ENCODE data around the gene WWOX. TPM values are rescaled to one million over a fixed set of nuclear protein-coding genes. Genes with fewer than 3 reads are reported as not detected.

The WWOX gene
- total RNA-seq, 1 donor from 2014 or later, result 13.1 TPM

- DNase-seq (ENCODE audit: missing footprints), result no peak
- intact Hi-C loops (cut with DNase I), result no loop called here
- ATAC-seq, result no peak
These were observed 197.7 kb downstream of the WWOX start for GRCh38 chr16:78297066-78297666.

GRCh38 chr16:78298986-78299385 lies 199.5 kb downstream of the WWOX start:
- no peak for ATAC-seq
- intact Hi-C loops (cut with DNase I), result no loop called here
- DNase-seq (ENCODE audit: missing footprints), result no peak

DNA sequence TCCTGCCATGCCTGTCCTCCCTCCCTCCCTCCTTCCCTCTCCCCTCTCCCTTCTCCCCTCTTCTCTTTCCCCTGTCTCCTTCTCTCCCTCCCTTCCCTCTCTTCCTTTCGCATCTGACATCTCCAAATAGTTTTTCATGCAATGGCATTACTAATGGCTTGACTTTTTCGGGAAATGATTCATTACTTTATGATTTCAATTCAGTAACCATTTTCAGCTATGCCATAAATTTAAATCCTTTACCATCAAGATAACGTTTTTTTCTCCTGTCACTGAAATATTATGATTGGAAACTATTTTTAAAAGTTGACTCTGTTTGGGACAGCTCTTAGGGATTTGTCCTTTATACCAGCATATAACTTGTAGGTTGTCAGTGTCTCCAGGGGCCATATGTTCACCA lies 201.0 kb downstream of the WWOX start:
- ATAC-seq, result no peak
- intact Hi-C loops (cut with DNase I), result no loop called here
- DNase-seq (ENCODE audit: missing footprints), result no peak

GRCh38 chr16:78303946-78304345 lies 204.5 kb downstream of the WWOX start:
- intact Hi-C loops (cut with DNase I), result no loop called here
- DNase-seq (ENCODE audit: missing footprints) (no peak), ATAC-seq (no peak)

DNA sequence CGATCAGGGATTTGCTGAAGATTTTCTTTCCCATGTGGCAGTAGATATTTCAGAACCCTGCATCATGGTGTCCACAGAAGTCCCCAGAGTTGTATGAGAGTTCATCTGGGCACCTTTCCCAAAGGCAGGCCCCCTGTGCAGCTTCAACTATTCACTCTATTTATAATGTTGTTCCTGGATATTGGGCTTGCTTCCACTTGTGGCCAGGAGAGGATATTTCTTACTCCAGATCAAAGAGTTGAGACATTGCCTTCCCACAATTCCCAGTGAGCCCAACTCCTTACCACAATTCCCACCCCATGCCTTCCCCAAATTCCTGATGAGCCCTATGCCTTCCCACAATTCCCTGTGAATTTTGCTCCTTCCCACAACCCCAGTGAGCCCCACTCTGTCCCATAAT lies 206.9 kb downstream of the WWOX start:
- no peak for ATAC-seq
- intact Hi-C loops (cut with DNase I), result no loop called here
- DNase-seq (ENCODE audit: missing footprints), result no peak

- DNase-seq (ENCODE audit: missing footprints) (no peak), ATAC-seq (no peak)
- intact Hi-C loops (cut with DNase I), result no loop called here
These were observed 208.5 kb downstream of the WWOX start for GRCh38 chr16:78307824-78308528.

DNA sequence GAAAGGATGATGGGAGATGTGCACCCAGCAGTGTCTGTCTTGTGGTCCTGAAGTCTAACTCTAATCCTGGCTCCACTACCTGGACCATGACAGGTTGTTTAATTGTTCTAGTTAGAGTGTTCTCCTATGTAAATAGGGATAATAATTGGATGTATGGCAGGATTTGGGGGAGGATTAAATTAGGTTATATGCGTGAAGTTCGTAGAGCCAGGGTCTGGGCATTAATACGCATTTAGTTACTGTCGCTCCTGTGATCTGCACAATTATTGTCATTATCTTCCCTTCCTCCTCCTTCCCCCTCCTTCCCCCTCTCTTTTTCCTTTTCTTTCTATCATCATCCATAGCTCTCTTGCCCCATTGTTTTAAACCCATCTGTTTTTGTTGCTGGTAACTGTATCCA lies 210.3 kb downstream of the WWOX start:
- intact Hi-C loops (cut with DNase I), result no loop called here
- ATAC-seq (no peak), DNase-seq (ENCODE audit: missing footprints) (no peak)

GRCh38 chr16:78310196-78310595 lies 210.7 kb downstream of the WWOX start:
- intact Hi-C loops (cut with DNase I), result no loop called here
- DNase-seq (ENCODE audit: missing footprints) (no peak), ATAC-seq (no peak)

GRCh38 chr16:78310990-78311561 lies 211.6 kb downstream of the WWOX start:
- no peak for DNase-seq (ENCODE audit: missing footprints)

DNA sequence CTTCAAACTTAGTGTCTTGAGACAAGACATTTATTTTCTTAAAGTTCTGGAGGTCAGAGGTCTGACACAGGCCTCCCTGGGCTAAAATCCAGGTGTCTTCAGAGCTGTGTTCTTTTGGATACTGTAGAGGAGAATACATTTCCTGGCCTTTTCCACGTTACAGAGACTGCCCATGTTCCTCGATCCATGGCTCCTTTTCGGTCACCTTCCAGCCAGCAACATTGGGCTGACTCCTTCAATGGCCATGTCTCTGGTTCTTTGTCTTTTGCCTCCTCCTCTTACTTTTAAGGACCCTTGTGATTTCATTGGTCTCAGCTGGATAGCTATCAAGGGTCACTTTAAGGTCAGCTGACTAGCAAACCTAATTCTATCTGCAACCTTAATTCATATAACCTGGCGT lies 212.4 kb downstream of the WWOX start:
- ATAC-seq (no peak), DNase-seq (ENCODE audit: missing footprints) (no peak)
- intact Hi-C loops (cut with DNase I), result no loop called here

More at GRCh38 chr16:78310990-78311561, 211.6 kb downstream of the WWOX start:
- no peak for ATAC-seq
- intact Hi-C loops (cut with DNase I), result no loop called here

- DNase-seq (ENCODE audit: missing footprints) (no peak), ATAC-seq (no peak)
- intact Hi-C loops (cut with DNase I), result no loop called here
These were observed 218.2 kb downstream of the WWOX start for GRCh38 chr16:78317564-78318240.

DNA sequence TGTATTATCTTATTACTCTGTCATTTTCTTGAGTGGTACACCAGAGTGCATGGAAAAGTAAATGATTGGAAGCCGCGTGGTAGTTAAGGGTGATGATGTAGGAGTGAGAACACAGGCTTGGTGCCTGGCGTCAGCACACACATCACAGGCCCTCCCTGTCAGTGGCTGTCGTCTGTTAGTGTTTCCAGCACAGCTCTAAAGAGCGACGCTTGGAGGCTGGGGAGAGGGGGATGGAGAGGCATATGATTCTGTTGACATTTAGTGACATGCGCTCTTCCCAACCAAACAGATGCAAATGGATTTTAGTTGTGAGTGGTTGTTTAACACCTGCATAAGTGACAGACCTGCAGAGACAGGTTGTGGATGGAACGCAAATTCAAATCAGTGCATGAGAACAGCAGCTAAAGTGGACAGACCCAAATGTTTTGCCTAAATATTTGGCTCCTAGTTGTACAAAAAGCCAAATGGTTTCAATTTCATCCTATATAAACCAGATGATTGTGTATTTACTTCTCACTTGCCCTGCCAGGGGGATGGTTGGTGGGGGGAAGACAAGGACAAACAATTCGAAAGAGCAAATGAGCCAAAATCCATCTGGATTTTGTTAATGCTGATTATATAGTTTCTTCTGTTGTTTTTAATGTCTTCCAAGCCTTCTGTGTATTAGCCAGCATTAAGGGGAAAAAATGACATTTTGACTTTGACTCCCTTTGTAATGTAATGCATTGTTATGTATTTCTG lies 222.3 kb downstream of the WWOX start:
- intact Hi-C loops (cut with DNase I), result no loop called here
- ATAC-seq (no peak), DNase-seq (ENCODE audit: missing footprints) (no peak)

GRCh38 chr16:78323315-78323714 lies 223.9 kb downstream of the WWOX start:
- DNase-seq (ENCODE audit: missing footprints), result no peak
- intact Hi-C loops (cut with DNase I), result no loop called here
- no peak for ATAC-seq

DNA sequence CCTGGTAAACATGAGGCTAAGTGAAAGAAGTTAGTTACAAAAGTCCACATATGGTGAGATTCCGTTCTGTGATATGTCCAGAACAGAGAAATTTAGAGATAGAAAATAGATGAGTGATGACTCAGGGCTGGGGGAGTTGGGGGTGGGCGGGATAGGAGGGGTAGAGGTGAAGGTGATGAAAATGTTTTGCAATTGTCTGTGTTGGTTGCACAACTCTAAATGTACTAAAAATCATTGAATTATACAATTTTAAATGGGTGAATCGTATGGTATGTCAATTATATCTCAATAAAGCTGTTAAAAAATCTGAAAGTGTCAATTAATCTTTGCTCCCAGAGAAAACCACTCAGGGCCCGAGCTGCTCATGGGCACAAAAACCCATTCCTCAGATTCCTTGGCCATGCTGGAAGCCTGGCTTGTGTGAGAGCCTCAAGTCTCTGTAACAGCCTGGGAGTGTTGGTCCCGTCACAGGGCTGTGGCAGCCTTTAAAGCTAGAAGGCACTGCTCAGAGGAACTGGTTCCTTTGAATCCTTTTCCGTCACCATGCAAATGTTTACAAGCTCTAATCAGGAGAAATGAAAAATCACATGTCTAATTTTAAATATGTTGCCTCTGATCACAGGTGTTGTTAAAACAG lies 225.3 kb downstream of the WWOX start:
- DNase-seq (ENCODE audit: missing footprints) (no peak), ATAC-seq (no peak)
- intact Hi-C loops (cut with DNase I), result no loop called here

DNA sequence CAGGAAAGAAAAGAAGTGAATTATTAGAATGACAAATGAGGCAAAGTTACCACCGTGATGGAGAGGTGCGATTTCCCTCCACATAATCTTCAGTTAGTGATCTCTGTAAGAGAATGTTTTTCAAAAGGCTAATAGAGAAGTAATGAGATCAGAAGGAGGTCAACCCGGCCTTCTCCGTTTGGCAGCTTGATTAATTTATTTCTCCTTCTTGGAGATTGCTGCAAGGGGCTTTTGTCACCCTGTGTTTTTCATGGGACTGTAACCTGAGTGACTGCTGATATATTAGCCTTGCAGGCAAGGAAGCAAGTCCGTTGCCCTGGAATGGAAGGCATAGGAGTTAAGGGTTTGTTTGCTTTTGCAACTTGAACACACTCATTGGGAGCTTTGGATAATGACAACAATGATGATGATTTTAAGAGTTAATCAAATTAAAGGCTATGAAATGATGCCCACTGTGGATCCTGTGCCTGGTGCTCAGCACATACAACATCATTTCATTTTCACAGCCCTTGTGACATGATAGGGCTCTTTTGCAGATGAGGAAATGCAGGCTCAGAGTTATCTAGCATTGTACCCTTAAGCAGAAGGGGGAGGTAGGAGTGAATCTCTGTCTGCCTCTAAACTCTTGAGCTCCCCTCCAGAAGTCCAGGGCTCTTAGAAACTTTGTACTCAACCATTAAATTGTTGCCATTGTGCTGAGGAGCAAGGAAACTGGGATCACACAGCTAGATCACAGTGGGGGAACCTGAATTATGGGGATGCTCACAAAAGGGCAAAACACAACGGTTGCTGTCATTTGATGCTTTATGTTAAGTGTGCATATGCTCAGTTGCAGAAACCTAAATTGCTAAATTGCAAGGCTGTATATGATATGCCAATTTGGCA lies 226.3 kb downstream of the WWOX start:
- intact Hi-C loops (cut with DNase I), result no loop called here
- DNase-seq (ENCODE audit: missing footprints) (no peak), ATAC-seq (no peak)

- no peak for DNase-seq (ENCODE audit: missing footprints)
- no peak for ATAC-seq
- intact Hi-C loops (cut with DNase I), result no loop called here
These were observed 227.3 kb downstream of the WWOX start for GRCh38 chr16:78326731-78327130.

DNA sequence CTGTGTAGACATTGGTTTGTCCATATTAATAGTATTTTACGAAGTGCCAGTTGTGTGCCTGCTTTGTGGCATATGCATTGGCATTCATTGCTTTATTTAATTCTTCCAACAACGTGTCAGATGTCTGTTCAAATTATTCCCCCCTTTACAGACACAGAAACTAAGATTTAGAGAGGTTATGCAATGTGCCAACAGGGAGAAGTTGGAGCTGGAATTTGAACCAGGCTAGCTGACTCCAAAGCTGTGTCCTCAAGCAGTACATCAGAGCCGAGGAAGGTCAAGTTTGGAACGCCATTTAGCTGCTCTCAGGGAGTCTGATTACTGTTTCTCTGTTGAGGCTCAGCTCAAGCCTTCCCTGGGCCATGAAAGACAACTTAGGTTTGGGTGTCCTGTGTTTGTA lies 232.3 kb downstream of the WWOX start:
- intact Hi-C loops (cut with DNase I), result no loop called here
- ATAC-seq (no peak), DNase-seq (ENCODE audit: missing footprints) (no peak)

DNA sequence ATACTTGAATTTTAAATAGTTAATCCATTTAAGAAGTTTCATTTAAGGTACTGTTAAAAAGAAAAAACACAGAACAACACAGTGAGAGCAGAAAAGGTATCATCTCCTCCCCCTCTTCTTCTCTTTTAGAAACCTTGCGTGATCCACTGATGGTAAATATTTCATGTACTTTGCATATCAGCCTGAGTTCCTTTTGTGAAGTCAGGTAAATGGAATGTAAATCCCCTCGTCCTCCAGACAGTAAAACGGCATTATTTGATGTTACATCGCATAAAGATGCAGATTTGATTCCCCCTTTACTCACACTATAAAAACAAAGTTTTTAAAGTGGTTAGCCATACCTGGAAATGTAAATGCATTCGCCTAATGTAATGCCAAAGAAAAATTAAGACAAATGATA lies 234.4 kb downstream of the WWOX start:
- DNase-seq (ENCODE audit: missing footprints) (no peak), ATAC-seq (no peak)
- intact Hi-C loops (cut with DNase I), result no loop called here

Measured in Right ventricle myocardium inferior (tissue), 1 donor.